Measurements from ENCODE around the gene LARGE1. TPM values are rescaled to one million over a fixed set of nuclear protein-coding genes. Genes with fewer than 3 reads are reported as not detected.
A peak's percentile ranks its signal among the peaks of the same experiment; 100 is the strongest.

The LARGE1 gene
- total and polyA plus RNA-seq, 5 donors, result 23.8 to 100.0 (median 73.1) TPM

DNA sequence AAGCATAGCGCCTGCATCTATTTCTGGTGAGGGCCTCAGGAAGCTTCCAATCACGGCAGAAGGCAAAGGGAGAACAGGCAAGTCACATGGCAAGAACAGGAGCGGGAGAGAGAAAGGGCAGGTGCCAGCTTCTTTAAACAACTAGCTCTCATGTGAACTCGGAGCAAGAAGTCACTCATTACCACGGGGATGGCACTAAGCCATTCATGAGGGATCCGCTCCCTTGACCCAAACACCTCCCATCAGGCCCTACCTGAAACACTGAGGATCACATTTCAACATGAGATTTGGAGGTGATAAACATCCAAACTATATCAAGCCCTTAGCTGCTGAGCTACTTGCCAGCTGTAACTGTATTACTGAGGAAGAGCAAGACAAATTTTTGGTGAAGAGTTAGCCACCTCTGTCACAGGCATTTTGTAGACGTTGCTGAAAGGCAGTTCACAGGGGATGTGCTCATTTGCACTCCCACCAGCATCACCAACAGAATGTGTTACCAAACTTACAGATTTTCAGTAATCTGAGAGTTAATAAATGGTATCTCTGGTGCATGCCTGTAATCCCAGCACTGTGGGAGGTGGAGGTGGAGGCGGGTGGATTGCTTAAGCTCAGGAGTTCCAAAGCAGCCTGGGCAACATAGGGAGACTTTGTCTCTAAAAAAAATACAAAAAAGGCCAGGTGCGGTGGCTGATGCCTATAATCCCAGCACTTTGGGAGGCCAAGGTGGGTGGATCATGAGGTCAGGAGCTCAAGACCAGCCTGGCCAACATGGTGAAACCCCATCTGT, 398.2 kb downstream of the LARGE1 start:
- ATAC-seq (no peak), DNase-seq (no peak)
- Histone ChIP-seq H3K4me3 (ENCODE audit: low read length) (no peak overlapping the region), H3K27ac (ENCODE audit: low read length) (no peak overlapping the region), H3K4me1 (ENCODE audit: control insufficient read depth, insufficient read depth, low read length) (no peaks in the 10 kb centered on the region), H3K9me3 (ENCODE audit: control insufficient read depth, low read length) (peaks cover 1% of the 10 kb centered on the region), H3K27me3 (ENCODE audit: control insufficient read depth, insufficient read depth) (no peaks in the 10 kb centered on the region)
- intact Hi-C loops (cut with DNase I), result loop anchor here in 2 of 4 donors (10.0 kb wide), 1 partner anchor 53 kb away; no protein-coding TSS in a partner anchor
- WGBS, result 94% methylated on average over 9 of the region's 9 CpGs

DNA sequence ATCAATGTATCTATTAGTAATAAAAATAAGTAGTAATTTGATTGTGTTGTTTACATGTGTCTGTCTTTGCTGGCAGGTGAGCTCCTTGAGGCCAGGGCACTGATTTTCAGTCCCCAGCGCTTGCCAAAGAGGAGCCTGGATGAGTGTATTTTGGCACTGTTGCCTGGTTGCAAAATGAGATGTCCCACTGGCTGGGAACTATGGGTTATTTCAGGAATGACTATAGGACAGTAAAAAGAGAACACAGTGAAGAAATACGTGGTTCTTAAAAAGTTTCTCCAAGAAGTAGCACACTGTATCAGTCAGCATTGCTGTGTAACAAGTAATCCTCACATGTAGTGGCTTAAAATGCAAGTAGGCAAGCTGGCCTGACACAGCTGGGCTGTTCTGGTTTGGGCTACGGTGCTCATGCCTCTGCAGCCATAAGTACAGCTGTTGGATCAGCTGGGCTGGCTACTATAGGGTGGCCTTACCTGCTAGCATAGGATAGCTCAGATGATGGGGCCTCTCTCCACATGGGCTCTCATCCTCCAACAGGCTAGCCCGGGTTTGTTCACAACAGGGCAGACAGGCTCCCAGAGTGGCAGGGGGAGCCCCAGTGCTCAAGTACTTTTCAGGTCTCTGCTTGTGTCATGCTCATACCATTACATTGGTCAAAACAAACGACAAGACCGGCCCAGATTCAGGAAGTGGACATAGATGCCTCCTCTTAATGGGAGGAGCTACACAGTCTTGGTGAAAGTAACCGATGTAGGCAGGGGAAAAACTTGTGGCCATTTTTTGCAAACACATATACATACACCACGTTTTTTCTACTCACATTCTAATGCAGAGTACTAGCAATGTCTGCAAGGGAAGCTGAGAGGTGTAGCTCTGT, 399.1 kb downstream of the LARGE1 start:
- ATAC-seq, result no peak
- 93% methylated on average over 8 of the region's 8 CpGs for WGBS

DNA sequence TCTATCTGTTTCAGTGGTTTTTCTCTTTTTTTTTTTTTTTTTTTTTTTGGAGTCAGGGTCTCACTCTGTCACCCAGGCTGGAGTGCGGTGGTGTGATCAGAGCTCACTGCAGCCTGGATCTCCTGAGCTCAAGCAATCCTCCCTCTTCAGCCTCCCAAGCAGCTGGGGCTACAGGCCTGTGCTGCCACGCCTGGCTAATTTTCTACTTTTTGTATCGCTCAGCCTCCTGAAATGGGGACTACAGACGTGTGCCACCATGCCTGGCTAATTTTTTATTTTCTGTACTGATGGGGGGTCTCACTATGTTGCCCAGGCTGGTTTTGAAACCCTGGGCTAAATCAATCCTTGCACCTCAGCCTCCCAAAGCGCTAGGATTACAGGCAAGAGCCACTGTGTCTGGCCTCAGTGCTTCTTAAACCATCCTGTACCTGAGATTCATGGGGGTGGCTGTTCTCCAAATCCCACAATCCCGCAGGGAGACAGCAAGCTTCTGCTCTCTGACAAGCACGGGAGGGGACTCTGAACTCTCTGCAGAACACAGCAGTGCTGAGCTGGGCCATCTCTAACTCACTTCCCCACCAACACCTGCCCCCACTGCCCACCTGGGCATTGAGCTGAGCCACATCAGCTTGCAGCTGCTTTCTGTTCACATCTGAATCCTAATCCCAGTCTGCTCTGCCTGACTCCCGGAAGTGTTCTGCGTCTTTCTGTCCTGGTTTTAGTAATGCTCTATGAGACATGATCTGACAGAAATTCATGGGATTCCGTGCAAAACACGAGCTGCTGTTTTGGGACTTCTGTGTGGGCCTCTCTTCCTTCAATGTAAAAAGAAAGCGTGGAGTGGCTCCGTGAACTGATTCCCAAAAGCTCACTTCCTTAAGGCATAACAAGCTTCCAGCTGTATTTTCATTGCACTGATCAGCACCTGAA, 400.0 kb downstream of the LARGE1 start:
- peaks cover 1% of the 10 kb centered on the region for H3K9me3 ChIP-seq (ENCODE audit: control insufficient read depth, low read length)
- ATAC-seq, result no peak
- no peaks in the 10 kb centered on the region for H3K4me1 ChIP-seq (ENCODE audit: control insufficient read depth, insufficient read depth, low read length)
- intact Hi-C loops (cut with DNase I), result loop anchor here (5.0 to 10.0 kb wide), 6 partner anchors 55 to 595 kb away; no protein-coding TSS in a partner anchor
- no peaks in the 10 kb centered on the region for H3K27me3 ChIP-seq (ENCODE audit: control insufficient read depth, insufficient read depth)
- no peak for DNase-seq
- WGBS, result 92% methylated on average over 13 of the region's 13 CpGs
- no peak overlapping the region for H3K27ac ChIP-seq (ENCODE audit: low read length)
- no peak overlapping the region for H3K4me3 ChIP-seq (ENCODE audit: low read length)

More for the DNA sequence above, 399.1 kb downstream of the LARGE1 start:
- no peak overlapping the region for H3K27ac ChIP-seq (ENCODE audit: low read length)
- peaks cover 1% of the 10 kb centered on the region for H3K9me3 ChIP-seq (ENCODE audit: control insufficient read depth, low read length)
- no peak for DNase-seq
- H3K4me1 ChIP-seq (ENCODE audit: control insufficient read depth, insufficient read depth, low read length), result no peaks in the 10 kb centered on the region
- intact Hi-C loops (cut with DNase I), result loop anchor here in 2 of 4 donors (10.0 kb wide), 1 partner anchor 54 kb away; no protein-coding TSS in a partner anchor
- no peak overlapping the region for H3K4me3 ChIP-seq (ENCODE audit: low read length)
- H3K27me3 ChIP-seq (ENCODE audit: control insufficient read depth, insufficient read depth), result no peaks in the 10 kb centered on the region

DNA sequence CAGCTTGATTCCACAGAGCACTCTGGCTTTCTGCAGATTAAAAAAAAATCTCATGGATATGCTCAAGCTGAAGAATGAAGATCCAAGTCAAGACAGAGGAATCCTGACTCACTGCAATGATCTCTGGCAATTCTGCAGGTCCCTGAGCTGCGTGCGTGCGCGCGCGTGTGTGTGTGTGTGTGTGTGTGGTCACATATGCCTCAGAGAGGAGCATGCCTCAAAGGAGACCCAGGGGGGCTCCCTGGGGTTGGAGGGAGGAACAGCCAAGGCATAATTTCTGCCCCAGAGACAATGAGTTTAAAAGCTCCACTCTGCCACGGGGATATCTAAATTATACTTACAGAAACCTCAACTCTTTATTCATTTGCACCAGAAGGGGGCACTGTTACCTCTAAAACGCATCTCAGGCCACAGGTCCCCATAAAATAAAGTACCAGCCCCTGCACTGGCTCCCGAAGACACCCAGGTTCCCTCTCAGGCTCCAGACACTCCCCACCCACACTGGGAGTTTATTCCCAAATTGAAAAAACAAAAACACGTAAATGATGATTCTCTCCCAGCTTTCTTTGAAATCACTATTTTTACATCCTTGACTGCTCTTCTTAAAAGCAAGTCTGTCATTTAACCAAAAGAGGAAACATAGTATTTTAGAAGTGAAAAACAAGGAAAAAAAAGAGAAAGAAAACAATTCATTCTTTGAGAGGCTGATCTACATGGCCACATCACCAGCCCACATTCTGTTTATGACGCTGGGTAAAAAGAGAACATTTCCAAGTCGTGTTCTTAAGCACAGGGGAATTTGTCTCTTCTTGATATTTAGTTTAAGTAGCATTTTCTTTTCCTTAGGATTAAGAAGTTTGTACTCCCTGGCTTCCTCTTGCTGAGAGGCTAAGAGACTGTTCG, 401.0 kb downstream of the LARGE1 start:
- DNase-seq (no peak), ATAC-seq (peak; percentile 62 to 67)
- Histone ChIP-seq H3K27ac (ENCODE audit: low read length) (no peak overlapping the region), H3K4me3 (ENCODE audit: low read length) (no peak overlapping the region), H3K9me3 (ENCODE audit: control insufficient read depth, low read length) (peaks cover 1% of the 10 kb centered on the region), H3K27me3 (ENCODE audit: control insufficient read depth, insufficient read depth) (no peaks in the 10 kb centered on the region), H3K4me1 (ENCODE audit: control insufficient read depth, insufficient read depth, low read length) (no peaks in the 10 kb centered on the region)
- intact Hi-C loops (cut with DNase I), result loop anchor here in 2 of 4 donors (5.0 to 10.0 kb wide), 5 partner anchors 58 to 595 kb away; no protein-coding TSS in a partner anchor
- whole genome bisulfite sequencing, result 41% methylated on average over 13 of the region's 13 CpGs

DNA sequence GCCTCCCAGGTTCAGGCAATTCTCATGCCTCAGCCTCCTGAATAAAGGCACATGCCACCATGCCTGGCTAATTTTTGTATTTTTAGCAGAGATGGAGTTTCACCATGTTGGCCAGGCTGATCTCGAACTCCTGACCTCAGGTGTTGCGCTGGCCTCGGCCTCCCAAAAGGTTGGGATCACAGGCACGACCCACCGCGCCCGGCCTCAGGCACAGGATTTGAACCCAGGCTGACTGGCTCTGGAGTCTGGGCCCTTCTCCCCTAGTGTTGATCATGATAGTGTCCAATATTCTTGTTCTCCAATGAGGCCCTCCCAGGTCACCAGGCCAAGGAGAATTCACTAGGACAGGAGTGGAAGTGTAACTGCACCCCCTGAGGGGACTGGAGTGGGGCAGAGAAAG, 401.9 kb downstream of the LARGE1 start:
- DNase-seq, result no peak
- ATAC-seq, result no peak
- Histone ChIP-seq H3K4me3 (ENCODE audit: low read length) (no peak overlapping the region), H3K27me3 (ENCODE audit: control insufficient read depth, insufficient read depth) (no peaks in the 10 kb centered on the region), H3K9me3 (ENCODE audit: control insufficient read depth, low read length) (peaks cover 1% of the 10 kb centered on the region), H3K4me1 (ENCODE audit: control insufficient read depth, insufficient read depth, low read length) (no peaks in the 10 kb centered on the region), H3K27ac (ENCODE audit: low read length) (no peak overlapping the region)
- 96% methylated on average over 7 of the region's 7 CpGs for WGBS
- intact Hi-C loops (cut with DNase I), result loop anchor here in 2 of 4 donors (5.0 to 10.0 kb wide), 5 partner anchors 59 to 596 kb away; no protein-coding TSS in a partner anchor

DNA sequence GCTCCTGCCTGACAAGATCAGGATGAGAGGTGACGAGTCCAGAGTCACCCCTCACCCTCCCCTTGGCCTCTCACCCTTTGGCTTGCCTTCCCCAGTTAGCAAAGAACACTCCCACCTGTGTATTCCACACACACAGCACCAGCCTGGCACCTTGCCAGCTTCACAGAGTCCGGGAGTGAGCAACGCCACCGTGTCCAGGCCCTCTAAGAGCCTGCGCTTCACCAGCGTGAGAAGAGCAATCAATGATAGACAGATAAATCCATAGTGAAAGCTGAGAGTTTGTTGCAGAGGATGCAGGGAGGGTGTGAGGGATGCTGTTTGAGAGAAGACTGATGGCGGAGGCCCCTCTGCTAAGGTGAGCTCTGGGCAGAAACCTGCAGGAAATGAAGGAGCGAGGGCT, 404.5 kb downstream of the LARGE1 start:
- intact Hi-C loops (cut with DNase I), result loop anchor here in 2 of 4 donors (5.0 to 10.0 kb wide), 5 partner anchors 62 to 599 kb away; no protein-coding TSS in a partner anchor
- no peaks in the 10 kb centered on the region for H3K4me1 ChIP-seq (ENCODE audit: control insufficient read depth, insufficient read depth, low read length)
- ATAC-seq (no peak), DNase-seq (peak in 1 of 3 donors; percentile 61)
- WGBS, result 71% methylated on average over 8 of the region's 8 CpGs
- H3K4me3 ChIP-seq (ENCODE audit: low read length), result no peak overlapping the region
- no peak overlapping the region for H3K27ac ChIP-seq (ENCODE audit: low read length)
- no peaks in the 10 kb centered on the region for H3K27me3 ChIP-seq (ENCODE audit: control insufficient read depth, insufficient read depth)
- no peaks in the 10 kb centered on the region for H3K9me3 ChIP-seq (ENCODE audit: control insufficient read depth, low read length)

DNA sequence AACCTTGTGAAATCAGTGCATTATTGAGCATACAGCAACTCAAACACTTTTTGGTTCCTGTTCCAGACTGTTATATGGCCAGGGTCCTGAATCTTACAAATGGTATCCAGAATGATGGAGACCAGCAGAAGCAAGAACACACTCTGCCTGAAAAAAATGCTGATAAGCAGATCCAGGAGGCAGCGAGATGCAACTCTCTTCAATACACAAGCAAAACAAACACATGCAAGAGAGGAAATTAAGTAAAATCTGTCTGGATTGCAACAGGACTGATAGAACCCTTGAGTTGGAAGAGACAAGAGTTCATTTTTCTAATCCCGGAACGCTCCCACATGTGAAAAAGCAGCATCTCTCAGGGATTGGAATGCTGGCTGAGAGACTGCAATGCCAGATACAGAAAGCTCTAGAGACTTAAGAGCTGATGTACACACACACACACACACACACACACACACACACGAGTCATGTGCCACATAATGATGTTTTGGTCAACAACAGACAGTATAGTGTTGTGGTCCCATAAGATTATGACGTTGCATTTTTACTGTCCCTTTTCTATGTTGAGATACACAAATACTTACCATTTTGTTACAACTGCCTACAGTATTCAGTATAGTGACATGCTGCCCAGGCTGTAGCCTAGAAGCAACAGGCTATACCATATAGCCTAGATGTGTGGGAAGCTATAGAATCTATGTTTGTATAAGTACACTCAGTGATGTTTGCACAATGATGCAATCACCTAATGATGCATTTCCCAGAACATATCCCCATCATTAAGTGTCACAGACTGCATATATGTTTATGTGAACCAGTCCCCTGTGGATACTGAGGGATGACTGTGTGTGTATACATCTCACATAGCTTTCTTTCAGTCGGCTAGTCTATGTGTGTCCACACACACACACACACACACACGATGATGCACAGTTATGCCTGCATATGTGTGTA, 406.6 kb downstream of the LARGE1 start:
- DNase-seq (no peak), ATAC-seq (peak in 1 of 2 donors; percentile 47)
- no peaks in the 10 kb centered on the region for H3K27me3 ChIP-seq (ENCODE audit: control insufficient read depth, insufficient read depth)
- intact Hi-C loops (cut with DNase I), result loop anchor here in 1 of 4 donors (10.0 kb wide), 1 partner anchor 601 kb away; no protein-coding TSS in a partner anchor
- H3K27ac ChIP-seq (ENCODE audit: low read length), result no peak overlapping the region
- H3K9me3 ChIP-seq (ENCODE audit: control insufficient read depth, low read length), result no peaks in the 10 kb centered on the region
- no peaks in the 10 kb centered on the region for H3K4me1 ChIP-seq (ENCODE audit: control insufficient read depth, insufficient read depth, low read length)
- WGBS, result 63% methylated on average over 7 of the region's 7 CpGs
- H3K4me3 ChIP-seq (ENCODE audit: low read length), result no peak overlapping the region

DNA sequence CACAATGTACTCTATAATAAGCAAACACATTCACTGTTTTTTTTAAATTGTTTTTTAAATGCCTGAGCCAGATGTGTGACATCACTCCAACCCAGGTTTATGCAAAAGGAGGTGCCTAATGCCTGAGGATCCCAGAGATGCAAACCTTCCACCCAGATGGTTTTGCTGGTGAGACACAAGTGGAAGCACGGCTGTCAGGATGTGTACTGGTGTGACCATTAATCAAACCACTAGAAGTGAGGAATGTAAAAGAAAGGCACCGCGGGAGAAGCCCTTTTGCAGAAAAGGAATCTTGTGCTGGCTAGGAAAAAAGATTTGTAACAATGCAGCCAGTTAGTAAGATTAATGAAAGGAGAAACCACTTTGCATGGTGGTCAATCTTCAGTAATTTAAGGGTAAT, 407.4 kb downstream of the LARGE1 start:
- WGBS, result 59% methylated on average over 3 of the region's 3 CpGs
- ATAC-seq, result no peak

More for the DNA sequence above, 407.4 kb downstream of the LARGE1 start:
- DNase-seq, result no peak
- Histone ChIP-seq H3K9me3 (ENCODE audit: control insufficient read depth, low read length) (no peaks in the 10 kb centered on the region), H3K27me3 (ENCODE audit: control insufficient read depth, insufficient read depth) (no peaks in the 10 kb centered on the region), H3K4me1 (ENCODE audit: control insufficient read depth, insufficient read depth, low read length) (no peaks in the 10 kb centered on the region), H3K27ac (ENCODE audit: low read length) (no peak overlapping the region), H3K4me3 (ENCODE audit: low read length) (no peak overlapping the region)
- intact Hi-C loops (cut with DNase I), result loop anchor here in 1 of 4 donors (10.0 kb wide), 1 partner anchor 602 kb away; no protein-coding TSS in a partner anchor

All from right cardiac atrium (tissue), 5 donors.